Left ventricle myocardium inferior (tissue), 1 donor: ENCODE results near the gene CLCN2. TPM values are rescaled to one million over a fixed set of nuclear protein-coding genes. Genes with fewer than 3 reads are reported as not detected.

ENCODE experiments used
- DNase-seq: peaks from one replicate; pipeline ENCODE4 v3.0.0-alpha.2; 2020
- H3K27ac ChIP-seq: fragments of 200-600 bp; replicated peaks from 2 replicates; pipeline ENCODE4 v1.8.0; 2021
- H3K27me3 ChIP-seq: fragments of 200-600 bp; 2 replicates; pipeline ENCODE4 v1.8.0; 2021; ENCODE audit warnings: low read depth
- H3K36me3 ChIP-seq: fragments of 200-600 bp; 2 replicates; pipeline ENCODE4 v1.8.0; 2021
- H3K4me1 ChIP-seq: fragments of 200-600 bp; 2 replicates; pipeline ENCODE4 v1.8.0; 2021
- H3K4me3 ChIP-seq: fragments of 200-600 bp; 2 replicates; pipeline ENCODE4 v1.8.0; 2021; ENCODE audit warnings: mild to moderate bottlenecking, moderate library complexity
- H3K9me3 ChIP-seq: fragments of 200-600 bp; replicated peaks from 2 replicates; pipeline ENCODE4 v1.8.0; 2021
- CTCF ChIP-seq: fragments of 200-600 bp; IDR thresholded peaks from 2 replicates; pipeline ENCODE4 v1.8.0; 2021; ENCODE audit warnings: antibody characterized with exemption, mild to moderate bottlenecking, borderline replicate concordance
- intact Hi-C: fragments of 100-400 bp; cut with micrococcal nuclease; formaldehyde crosslinking; loops from one replicate; pipeline ENCODE4 v1.11.0; 2022
- total RNA-seq: library from RNA; stranded (reverse); fragmentation: NEBNext Ultra II Directional; extraction: Animal tissue kit (Norgen Biotek cat#: 25700); gene quantifications from one replicate; pipeline ENCODE4 v1.2.1, GENCODE V29; 2021
- donor health status: DM: no; HTN: yes; CAD: no; lungs with severe emphysema.

Gene CLCN2
- total RNA-seq, 1 donor from 2014 or later, result 1.7 TPM

- TF ChIP-seq CTCF, result no peak
- peaks cover 91% of the 10 kb centered on the region for H3K4me1 ChIP-seq
- peak overlapping the region; percentile 92 for H3K27ac ChIP-seq
- H3K27me3 ChIP-seq, result no peaks in the 10 kb centered on the region
- H3K4me3 ChIP-seq, result peak overlapping the region; percentile 56
- H3K36me3 ChIP-seq, result peaks cover 69% of the 10 kb centered on the region
- no peaks in the 10 kb centered on the region for H3K9me3 ChIP-seq
- peak; percentile 97 for DNase-seq
- intact Hi-C loops, result no loop called here
These were observed 41.3 kb downstream of the CLCN2 start for GRCh38 chr3:184320104-184320445.

GRCh38 chr3:184317201-184317600, 44.2 kb downstream of the CLCN2 start:
- H3K36me3 ChIP-seq, result peaks cover 40% of the 10 kb centered on the region
- no peaks in the 10 kb centered on the region for H3K9me3 ChIP-seq
- no peak for DNase-seq
- intact Hi-C loops, result no loop called here
- H3K4me1 ChIP-seq, result peaks cover 75% of the 10 kb centered on the region
- no peaks in the 10 kb centered on the region for H3K27me3 ChIP-seq
- H3K27ac ChIP-seq, result peak overlapping the region; percentile 92
- H3K4me3 ChIP-seq, result peak overlapping the region; percentile 83
- no peak for TF ChIP-seq CTCF

- peaks cover 71% of the 10 kb centered on the region for H3K4me1 ChIP-seq
- H3K27ac ChIP-seq, result peak overlapping the region; percentile 98
- H3K4me3 ChIP-seq, result peak overlapping the region; percentile 83
- no peaks in the 10 kb centered on the region for H3K9me3 ChIP-seq
- no peak for TF ChIP-seq CTCF
- DNase-seq, result no peak
- peaks cover 36% of the 10 kb centered on the region for H3K36me3 ChIP-seq
- intact Hi-C loops, result no loop called here
- H3K27me3 ChIP-seq, result no peaks in the 10 kb centered on the region
These were observed 44.6 kb downstream of the CLCN2 start for GRCh38 chr3:184316792-184317191.

- DNase-seq, result no peak
- Histone ChIP-seq H3K9me3 (no peaks in the 10 kb centered on the region), H3K4me3 (peak overlapping the region; percentile 83), H3K36me3 (peaks cover 29% of the 10 kb centered on the region), H3K4me1 (peaks cover 63% of the 10 kb centered on the region), H3K27ac (peak overlapping the region; percentile 98), H3K27me3 (no peaks in the 10 kb centered on the region)
- TF ChIP-seq CTCF, result no peak
- intact Hi-C loops, result no loop called here
These were observed 45.3 kb downstream of the CLCN2 start for GRCh38 chr3:184315871-184316661.

- Histone ChIP-seq H3K4me3 (peak overlapping the region; percentile 83), H3K4me1 (peaks cover 58% of the 10 kb centered on the region), H3K27me3 (no peaks in the 10 kb centered on the region), H3K9me3 (no peaks in the 10 kb centered on the region), H3K27ac (peak overlapping the region; percentile 98), H3K36me3 (peaks cover 23% of the 10 kb centered on the region)
- DNase-seq, result no peak
- intact Hi-C loops, result no loop called here
- TF ChIP-seq CTCF, result no peak
These were observed 45.9 kb downstream of the CLCN2 start for GRCh38 chr3:184315543-184315867.
